Measurements from ENCODE around the gene MARCHF10.
A peak's percentile ranks its signal among the peaks of the same experiment; 100 is the strongest.

Gene MARCHF10

DNA sequence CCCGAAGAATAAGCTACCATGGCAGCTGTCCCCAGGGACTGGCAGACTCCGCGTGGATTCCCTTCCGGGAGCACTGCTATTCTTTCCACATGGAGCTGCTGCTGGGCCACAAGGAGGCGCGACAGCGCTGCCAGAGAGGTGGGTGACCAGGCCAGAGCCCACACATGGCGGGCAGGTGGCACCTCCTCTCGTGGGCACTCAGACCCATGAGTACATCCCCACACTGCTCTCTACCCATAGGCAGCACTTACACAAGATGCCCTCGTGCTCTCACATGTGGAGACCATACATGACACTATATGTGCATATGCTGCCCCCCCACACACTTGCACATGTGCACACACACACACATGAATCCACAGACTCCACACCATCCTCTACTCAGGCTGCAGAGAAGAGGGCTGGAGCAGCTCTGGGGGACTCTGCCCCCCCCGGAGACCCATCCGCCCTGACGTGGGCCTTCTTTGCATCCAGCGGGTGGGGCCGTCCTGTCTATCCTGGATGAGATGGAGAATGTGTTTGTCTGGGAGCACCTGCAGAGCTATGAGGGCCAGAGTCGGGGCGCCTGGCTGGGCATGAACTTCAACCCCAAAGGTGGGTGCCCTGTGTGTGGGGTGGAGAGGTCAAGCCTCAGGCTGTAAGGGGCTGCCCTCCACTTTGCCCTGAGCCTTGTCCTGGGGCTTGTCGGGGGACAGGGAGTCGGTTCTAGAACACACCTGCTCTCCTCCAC, 117.8 kb downstream of the MARCHF10 start:
- DNase-seq (ENCODE audit: extremely low read depth, insufficient read length), result no peak
- no peaks in the 10 kb centered on the region for H3K27me3 ChIP-seq (replicated peaks; ENCODE audit: control insufficient read depth, insufficient read depth, low read length)
- H3K36me3 ChIP-seq (ENCODE audit: control insufficient read depth, insufficient read depth, low read length), result no peaks in the 10 kb centered on the region
- TF ChIP-seq, protein P1, sequence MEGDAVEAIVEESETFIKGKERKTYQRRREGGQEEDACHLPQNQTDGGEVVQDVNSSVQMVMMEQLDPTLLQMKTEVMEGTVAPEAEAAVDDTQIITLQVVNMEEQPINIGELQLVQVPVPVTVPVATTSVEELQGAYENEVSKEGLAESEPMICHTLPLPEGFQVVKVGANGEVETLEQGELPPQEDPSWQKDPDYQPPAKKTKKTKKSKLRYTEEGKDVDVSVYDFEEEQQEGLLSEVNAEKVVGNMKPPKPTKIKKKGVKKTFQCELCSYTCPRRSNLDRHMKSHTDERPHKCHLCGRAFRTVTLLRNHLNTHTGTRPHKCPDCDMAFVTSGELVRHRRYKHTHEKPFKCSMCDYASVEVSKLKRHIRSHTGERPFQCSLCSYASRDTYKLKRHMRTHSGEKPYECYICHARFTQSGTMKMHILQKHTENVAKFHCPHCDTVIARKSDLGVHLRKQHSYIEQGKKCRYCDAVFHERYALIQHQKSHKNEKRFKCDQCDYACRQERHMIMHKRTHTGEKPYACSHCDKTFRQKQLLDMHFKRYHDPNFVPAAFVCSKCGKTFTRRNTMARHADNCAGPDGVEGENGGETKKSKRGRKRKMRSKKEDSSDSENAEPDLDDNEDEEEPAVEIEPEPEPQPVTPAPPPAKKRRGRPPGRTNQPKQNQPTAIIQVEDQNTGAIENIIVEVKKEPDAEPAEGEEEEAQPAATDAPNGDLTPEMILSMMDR (IDR thresholded peaks at IDR 0.05; ENCODE audit: insufficient read depth, low read length, poor library complexity, severe bottlenecking), result peak; percentile 1
- H3K4me3 ChIP-seq (replicated peaks; ENCODE audit: low read depth, low read length), result no peak overlapping the region

DNA sequence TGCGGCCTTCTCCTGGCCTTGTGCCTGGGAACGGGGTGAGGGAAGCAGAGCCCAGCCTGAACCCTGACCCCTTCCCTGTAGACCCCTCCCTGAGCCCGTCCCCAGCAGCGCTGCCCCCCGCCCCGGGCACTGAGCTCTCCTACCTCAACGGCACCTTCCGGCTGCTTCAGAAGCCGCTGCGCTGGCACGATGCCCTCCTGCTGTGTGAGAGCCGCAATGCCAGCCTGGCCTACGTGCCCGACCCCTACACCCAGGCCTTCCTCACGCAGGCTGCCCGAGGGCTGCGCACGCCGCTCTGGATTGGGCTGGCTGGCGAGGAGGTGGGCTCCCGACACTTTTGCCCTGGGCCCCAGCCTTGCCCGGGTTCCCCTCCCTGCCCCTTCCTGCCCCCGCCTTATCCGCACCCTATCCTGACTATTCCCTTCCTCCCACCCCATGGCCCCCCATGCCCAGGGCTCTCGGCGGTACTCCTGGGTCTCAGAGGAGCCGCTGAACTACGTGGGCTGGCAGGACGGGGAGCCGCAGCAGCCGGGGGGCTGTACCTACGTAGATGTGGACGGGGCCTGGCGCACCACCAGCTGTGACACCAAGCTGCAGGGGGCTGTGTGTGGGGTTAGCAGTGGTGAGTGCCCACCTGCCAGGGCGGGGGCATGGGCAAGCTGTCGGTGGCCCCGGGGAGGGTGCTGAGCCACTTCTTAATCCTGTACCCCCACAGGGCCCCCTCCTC, 118.5 kb downstream of the MARCHF10 start:
- Histone ChIP-seq H3K27me3 (replicated peaks; ENCODE audit: control insufficient read depth, insufficient read depth, low read length) (no peaks in the 10 kb centered on the region), H3K4me3 (replicated peaks; ENCODE audit: low read depth, low read length) (no peak overlapping the region), H3K36me3 (ENCODE audit: control insufficient read depth, insufficient read depth, low read length) (no peaks in the 10 kb centered on the region)

DNA sequence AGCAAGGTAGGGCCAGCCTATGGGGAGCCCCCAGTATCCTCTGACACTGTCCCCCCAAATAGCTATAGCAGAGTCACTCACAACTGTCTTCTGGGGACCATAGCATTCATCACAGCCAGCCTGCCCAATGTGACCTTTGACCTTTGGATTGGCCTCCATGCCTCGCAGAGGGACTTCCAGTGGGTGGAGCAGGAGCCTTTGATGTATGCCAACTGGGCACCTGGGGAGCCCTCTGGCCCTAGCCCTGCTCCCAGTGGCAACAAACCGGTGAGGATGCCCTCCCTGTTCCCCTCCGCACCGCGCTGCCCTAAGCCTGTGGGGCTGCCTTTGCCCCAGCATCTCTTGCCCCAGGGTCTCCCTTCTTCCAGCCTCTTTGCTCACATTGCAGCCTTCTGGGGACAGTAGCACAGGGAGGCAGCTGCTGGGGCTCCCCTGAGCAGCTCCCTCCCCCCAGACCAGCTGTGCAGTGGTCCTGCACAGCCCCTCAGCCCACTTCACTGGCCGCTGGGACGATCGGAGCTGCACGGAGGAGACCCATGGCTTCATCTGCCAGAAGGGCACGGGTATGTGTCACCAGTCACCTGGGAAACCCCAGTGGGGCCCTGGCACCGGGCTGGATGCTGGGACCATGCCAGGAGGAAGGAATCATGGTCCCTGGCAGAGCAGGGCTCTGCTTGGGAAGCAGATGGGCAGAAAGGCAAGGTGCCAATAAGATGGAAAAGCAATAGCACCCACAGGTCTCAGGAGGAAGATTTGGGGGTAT, 119.5 kb downstream of the MARCHF10 start:
- Histone ChIP-seq H3K4me3 (replicated peaks; ENCODE audit: low read depth, low read length) (no peak overlapping the region), H3K36me3 (ENCODE audit: control insufficient read depth, insufficient read depth, low read length) (no peaks in the 10 kb centered on the region), H3K27me3 (replicated peaks; ENCODE audit: control insufficient read depth, insufficient read depth, low read length) (no peaks in the 10 kb centered on the region)
- no peak for DNase-seq (ENCODE audit: extremely low read depth, insufficient read length)
- TF ChIP-seq, protein P1 (IDR thresholded peaks at IDR 0.05; ENCODE audit: insufficient read depth, low read length, poor library complexity, severe bottlenecking), result no peak

More for the DNA sequence above, 118.5 kb downstream of the MARCHF10 start:
- no peak for DNase-seq (ENCODE audit: extremely low read depth, insufficient read length)
- TF ChIP-seq, protein P1 (IDR thresholded peaks at IDR 0.05; ENCODE audit: insufficient read depth, low read length, poor library complexity, severe bottlenecking), result no peak

DNA sequence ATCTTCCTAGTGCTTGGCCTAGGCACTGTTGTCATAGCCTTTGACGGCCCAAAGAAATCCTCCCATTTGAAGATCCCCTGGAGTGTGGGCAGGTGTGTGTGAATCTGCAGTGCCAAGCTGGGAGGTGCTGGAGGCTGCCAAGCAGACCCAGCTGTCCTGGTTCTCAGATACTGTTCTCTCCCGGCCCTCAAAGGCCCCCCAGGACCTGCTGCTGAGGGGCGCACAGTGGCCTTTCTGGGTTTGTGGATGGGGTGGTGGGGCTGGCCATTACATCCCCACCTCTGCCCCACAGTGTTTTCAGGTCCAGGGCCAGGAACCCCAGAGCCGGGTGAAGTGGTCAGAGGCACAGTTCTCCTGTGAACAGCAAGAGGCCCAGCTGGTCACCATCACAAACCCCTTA, 120.1 kb downstream of the MARCHF10 start:
- TF ChIP-seq, protein P1 (IDR thresholded peaks at IDR 0.05; ENCODE audit: insufficient read depth, low read length, poor library complexity, severe bottlenecking), result no peak
- no peak for DNase-seq (ENCODE audit: extremely low read depth, insufficient read length)
- Histone ChIP-seq H3K4me3 (replicated peaks; ENCODE audit: low read depth, low read length) (no peak overlapping the region), H3K27me3 (replicated peaks; ENCODE audit: control insufficient read depth, insufficient read depth, low read length) (no peaks in the 10 kb centered on the region), H3K36me3 (ENCODE audit: control insufficient read depth, insufficient read depth, low read length) (no peaks in the 10 kb centered on the region)

DNA sequence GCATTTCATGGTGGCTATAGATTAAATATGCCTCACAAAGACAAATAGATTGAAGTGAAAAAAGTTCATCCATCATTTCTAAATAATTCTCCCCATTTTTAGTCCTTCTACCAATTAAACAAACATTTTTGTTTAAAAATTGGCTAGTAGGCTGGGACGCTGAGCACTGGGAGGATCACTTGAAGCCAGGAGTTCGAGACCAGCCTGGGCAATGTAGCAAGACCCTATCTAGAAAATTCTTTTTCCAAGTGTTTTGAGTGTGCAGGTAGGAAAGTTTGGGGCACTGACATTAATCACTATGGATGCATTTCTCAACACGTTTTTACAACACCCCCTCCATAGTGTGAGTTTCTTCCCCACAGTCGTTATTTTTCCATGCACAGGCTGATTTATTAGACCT, 123.9 kb downstream of the MARCHF10 start:
- Histone ChIP-seq H3K27me3 (replicated peaks; ENCODE audit: control insufficient read depth, insufficient read depth, low read length) (no peaks in the 10 kb centered on the region), H3K4me3 (replicated peaks; ENCODE audit: low read depth, low read length) (no peak overlapping the region), H3K36me3 (ENCODE audit: control insufficient read depth, insufficient read depth, low read length) (no peaks in the 10 kb centered on the region)
- TF ChIP-seq, protein P1 (IDR thresholded peaks at IDR 0.05; ENCODE audit: insufficient read depth, low read length, poor library complexity, severe bottlenecking), result no peak
- no peak for DNase-seq (ENCODE audit: extremely low read depth, insufficient read length)
